ENCODE data around the gene RNF213. TPM values are rescaled to one million over a fixed set of nuclear protein-coding genes. Genes with fewer than 3 reads are reported as not detected.

The RNF213 gene
- total and polyA plus RNA-seq, 2 of the 8 experiments (the other 6 are each of a cell fraction or from before 2014, with no cell fraction given): 33.8 to 62.8 TPM

DNA sequence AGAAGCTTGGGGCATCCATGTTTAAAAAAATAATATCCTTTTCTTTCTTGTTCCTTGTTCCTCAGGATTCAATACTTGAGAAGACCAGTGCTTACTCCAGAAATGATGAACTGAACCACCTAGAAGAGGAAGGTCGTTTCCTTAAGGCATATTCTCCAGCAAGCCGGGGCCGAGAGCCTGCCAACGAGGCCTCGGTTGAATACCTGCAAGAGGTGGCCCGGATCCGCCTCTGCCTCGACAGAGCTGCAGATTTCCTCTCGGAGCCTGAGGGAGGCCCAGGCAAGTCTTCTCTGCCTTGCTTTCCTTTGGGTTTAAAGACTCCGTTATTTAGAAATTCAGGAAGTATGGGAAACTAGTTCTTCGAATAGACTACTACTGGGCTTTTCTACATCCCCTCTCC, 111.8 kb downstream of the RNF213 start:
- WGBS, 2 experiments (ENCODE audit: extremely low coverage in 1 of 2, insufficient coverage in 1 of 2, insufficient read length in 1 of 2, insufficient replicate concordance in 2 of 2, low coverage in 1 of 2, low lambda C conversion rate in 2 of 2, missing lambda C conversion rate in 1 of 2): 92% methylated on average over 11 of the region's 11 CpGs; no CpG with 5 or more reads in 1 of the 2 experiments
- Histone ChIP-seq H3K79me2 (ENCODE audit: control insufficient read depth in 1 of 2, insufficient read depth in 2 of 2, low read length in 2 of 2) (no peaks in the 10 kb centered on the region), H4K20me1 (replicated peaks in 1 of 2; ENCODE audit: control insufficient read depth in 1 of 2, insufficient read depth in 2 of 2, low read length in 2 of 2) (peaks cover 0 to 1% of the 10 kb centered on the region in 2 experiments), H3K4me3 (ENCODE audit: extremely low read depth in 1 of 4, insufficient read depth in 2 of 4, low read depth in 3 of 4, low read length in 4 of 4) (no peak overlapping the region), H3K14ac (ENCODE audit: insufficient read length) (no peak overlapping the region), H3K23ac (ENCODE audit: insufficient read length) (no peak overlapping the region), H2BK12ac (ENCODE audit: low read depth, low read length) (no peak overlapping the region), H3K23me2 (ENCODE audit: low read depth, low read length) (no peaks in the 10 kb centered on the region), H3K9me3 (ENCODE audit: insufficient read depth in 2 of 2, low read depth in 1 of 2, low read length in 1 of 2) (no peaks in the 10 kb centered on the region), H3K36me3 (ENCODE audit: control insufficient read depth in 2 of 4, insufficient read depth in 4 of 4, low read length in 3 of 4) (peaks cover 9 to 73% (median 40%) of the 10 kb centered on the region in 4 experiments), H2AK5ac (ENCODE audit: low read depth, low read length) (no peak overlapping the region), H3K4me1 (replicated peaks in 1 of 4; ENCODE audit: control insufficient read depth in 3 of 4, insufficient read depth in 4 of 4, low read length in 3 of 4) (peaks cover 0 to 4% (median 0%) of the 10 kb centered on the region in 4 experiments; a peak in 3 of 7 replicates), H2BK15ac (ENCODE audit: low read length) (no peak overlapping the region), H3K79me1 (ENCODE audit: low read depth, low read length) (no peaks in the 10 kb centered on the region), H4K8ac (ENCODE audit: extremely low read depth, insufficient read depth, low read length) (no peak overlapping the region), H3K56ac (replicated peaks; ENCODE audit: insufficient read length, low read depth, low read length) (no peak overlapping the region), H3K27me3 (replicated peaks in 1 of 4; ENCODE audit: control insufficient read depth in 3 of 4, extremely low read depth in 1 of 4, insufficient read depth in 3 of 4, low read length in 3 of 4) (no peaks in the 10 kb centered on the region), H2BK20ac (ENCODE audit: low read length) (no peak overlapping the region), H2BK120ac (replicated peaks; ENCODE audit: low read depth, low read length) (no peak overlapping the region), H2BK5ac (ENCODE audit: low read depth, low read length) (no peak overlapping the region), H3K9ac (replicated peaks in 1 of 4; ENCODE audit: extremely low read depth in 1 of 4, low read depth in 3 of 4, low read length in 3 of 4) (no peak overlapping the region), H3K27ac (ENCODE audit: low read depth, low read length) (no peak overlapping the region), H4K5ac (ENCODE audit: insufficient read length, low read depth, low read length) (no peak overlapping the region), H3K4ac (replicated peaks; ENCODE audit: insufficient read length, low read depth, low read length) (no peak overlapping the region), H2AFZ (ENCODE audit: low read length) (no peak overlapping the region), H3K4me2 (ENCODE audit: insufficient read depth in 1 of 2, low read depth in 2 of 2, low read length in 2 of 2) (no peak overlapping the region), H4K91ac (replicated peaks; ENCODE audit: insufficient read length, low read length) (no peak overlapping the region), H3K18ac (ENCODE audit: extremely low read depth, low read length) (no peak overlapping the region)
- DNase-seq (ENCODE audit: low read depth in 1 of 2, low spot score in 2 of 2) (no peak), FAIRE-seq (no peak)
- ChIA-PET POLR2A (ENCODE audit: partially characterized antibody) (no interaction called here), CTCF (ENCODE audit: partially characterized antibody) (interaction anchor here (0.7 to 5.5 kb wide), 2 partner anchors 10 to 13 kb away, joined by 3 to 53 read pairs; no protein-coding TSS in a partner anchor)
- TF ChIP-seq NANOG (IDR thresholded peaks at IDR 0.05; ENCODE audit: insufficient read depth, low read depth, low read length, poor library complexity, severe bottlenecking): no peak

All from H1 (cell line).